ENCODE results near the gene ZNF146.
"Not testable (repeated sequence)": the region's sequence is repeated elsewhere in the genome, so short reads cannot be mapped to it uniquely, and the experiment has no call there.

ZNF146 gene

DNA sequence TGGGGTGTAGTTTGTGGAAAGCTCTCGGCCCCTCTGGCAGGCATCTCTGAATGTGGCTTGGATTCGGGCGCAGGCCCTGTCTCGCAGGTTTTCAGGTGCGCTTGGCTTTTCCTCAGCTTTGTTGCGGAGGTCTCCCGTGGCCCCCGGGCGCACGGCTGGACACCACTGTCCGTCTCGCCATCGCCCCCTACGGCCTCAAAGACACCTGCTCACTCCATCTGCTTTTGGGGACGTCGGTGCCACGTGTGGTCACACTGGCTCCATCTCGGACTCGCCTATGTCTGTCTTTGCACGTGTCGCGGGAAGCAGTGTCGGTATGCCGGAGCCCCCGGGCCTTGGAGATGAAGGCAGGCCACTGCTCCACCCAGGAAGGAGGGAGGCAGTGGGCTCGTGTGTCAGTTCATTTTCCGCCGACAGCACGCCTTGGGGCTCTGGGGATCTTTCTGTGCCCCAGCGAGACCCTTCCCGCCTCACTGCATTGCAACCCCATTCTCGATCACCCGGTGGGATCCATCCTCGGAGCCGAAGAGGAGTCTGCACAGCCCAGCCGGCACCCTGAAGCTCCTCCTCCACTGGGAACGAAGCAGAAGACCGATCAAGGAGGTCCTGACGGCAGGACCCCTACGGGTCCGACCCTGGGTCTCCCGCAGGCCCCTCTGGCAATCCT, 42.1 kb downstream of the ZNF146 start:
- Histone ChIP-seq H3K27ac (ENCODE audit: insufficient read depth, low read length, poor library complexity, severe bottlenecking) (no peak overlapping the region), H3K9me3 (ENCODE audit: control insufficient read depth, low read length) (no peaks in the 10 kb centered on the region), H3K4me3 (ENCODE audit: insufficient read depth, low read depth, low read length, poor library complexity, severe bottlenecking) (no peak overlapping the region)

DNA sequence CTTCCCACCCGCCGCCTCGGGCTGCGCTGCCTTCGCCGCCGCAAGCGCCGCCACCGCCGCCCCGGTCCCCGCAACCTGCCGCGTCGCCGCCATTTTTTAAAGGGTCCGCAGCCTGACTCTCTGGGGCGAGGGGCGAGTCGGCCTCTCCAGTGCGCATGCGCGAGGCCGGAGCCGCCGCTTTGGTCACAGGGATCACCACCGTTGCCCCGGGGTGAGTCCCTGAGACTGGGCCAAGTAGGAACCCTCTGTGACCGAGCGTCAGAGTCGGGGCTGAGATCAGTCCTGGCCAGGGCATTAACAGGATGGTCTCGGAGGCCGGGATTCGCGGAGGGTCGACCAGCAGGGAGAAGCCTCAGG, 42.6 kb downstream of the ZNF146 start:
- no peaks in the 10 kb centered on the region for H3K9me3 ChIP-seq (ENCODE audit: control insufficient read depth, low read length)
- no peak overlapping the region for H3K4me3 ChIP-seq (ENCODE audit: insufficient read depth, low read depth, low read length, poor library complexity, severe bottlenecking)
- DNase-seq: no peak
- no peaks in the 10 kb centered on the region for H3K27me3 ChIP-seq (replicated peaks; ENCODE audit: control insufficient read depth, insufficient read depth, low read length, poor library complexity, severe bottlenecking)
- H3K36me3 ChIP-seq (ENCODE audit: control insufficient read depth, insufficient read depth, low read length): no peaks in the 10 kb centered on the region
- no peak overlapping the region for H3K27ac ChIP-seq (ENCODE audit: insufficient read depth, low read length, poor library complexity, severe bottlenecking)
- H3K4me1 ChIP-seq (ENCODE audit: control insufficient read depth, insufficient read depth, low read length, poor library complexity, severe bottlenecking): no peaks in the 10 kb centered on the region

More for the DNA sequence above, 42.1 kb downstream of the ZNF146 start:
- Histone ChIP-seq H3K4me1 (ENCODE audit: control insufficient read depth, insufficient read depth, low read length, poor library complexity, severe bottlenecking) (no peaks in the 10 kb centered on the region), H3K27me3 (replicated peaks; ENCODE audit: control insufficient read depth, insufficient read depth, low read length, poor library complexity, severe bottlenecking) (no peaks in the 10 kb centered on the region), H3K36me3 (ENCODE audit: control insufficient read depth, insufficient read depth, low read length) (no peaks in the 10 kb centered on the region)
- no peak for DNase-seq

DNA sequence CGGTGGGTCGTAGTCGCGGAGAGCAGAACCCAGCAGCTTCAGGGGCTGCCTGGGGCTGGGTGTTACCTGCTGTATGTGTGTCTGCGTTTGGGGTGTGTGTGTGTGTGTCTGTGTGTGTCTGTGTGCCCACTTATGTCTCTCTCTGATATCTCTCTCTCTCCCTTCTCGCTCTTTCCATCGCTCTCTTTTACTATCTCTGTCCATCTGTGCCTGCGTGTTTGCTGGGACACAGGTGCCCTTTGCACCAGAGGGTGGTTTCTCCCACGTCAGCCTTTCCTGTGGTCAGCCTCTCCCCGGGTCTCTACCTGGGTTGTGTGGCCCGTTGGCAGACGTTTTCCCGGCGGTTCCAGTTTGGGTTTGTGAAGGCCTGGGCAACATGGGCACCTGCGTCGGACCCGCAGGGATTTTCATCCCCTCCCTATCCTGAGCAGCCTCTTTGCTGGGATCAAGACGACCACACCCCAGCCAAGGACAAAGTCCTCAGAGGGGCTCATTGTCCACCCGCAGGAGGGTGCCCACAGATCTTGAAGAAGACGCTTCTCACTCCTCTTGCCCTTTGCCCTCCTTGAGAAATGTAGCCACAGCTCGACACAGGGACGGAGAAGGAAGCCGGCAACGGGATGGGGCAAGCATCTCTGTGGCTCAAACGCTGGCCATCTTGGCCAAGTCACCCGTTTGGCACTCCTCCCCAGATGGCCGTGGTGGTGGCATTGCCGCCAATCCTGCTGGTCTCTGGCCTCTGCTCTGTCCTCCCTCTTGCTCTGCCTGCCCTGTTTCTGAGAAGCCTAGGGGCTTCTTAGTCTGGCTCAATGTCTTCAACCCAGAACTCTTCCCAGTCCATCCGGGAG, 43.3 kb downstream of the ZNF146 start:
- Histone ChIP-seq H3K4me3 (ENCODE audit: insufficient read depth, low read depth, low read length, poor library complexity, severe bottlenecking) (no peak overlapping the region), H3K36me3 (ENCODE audit: control insufficient read depth, insufficient read depth, low read length) (no peaks in the 10 kb centered on the region), H3K9me3 (ENCODE audit: control insufficient read depth, low read length) (no peaks in the 10 kb centered on the region), H3K27me3 (replicated peaks; ENCODE audit: control insufficient read depth, insufficient read depth, low read length, poor library complexity, severe bottlenecking) (no peaks in the 10 kb centered on the region), H3K4me1 (ENCODE audit: control insufficient read depth, insufficient read depth, low read length, poor library complexity, severe bottlenecking) (no peaks in the 10 kb centered on the region), H3K27ac (ENCODE audit: insufficient read depth, low read length, poor library complexity, severe bottlenecking) (no peak overlapping the region)
- no peak for DNase-seq

DNA sequence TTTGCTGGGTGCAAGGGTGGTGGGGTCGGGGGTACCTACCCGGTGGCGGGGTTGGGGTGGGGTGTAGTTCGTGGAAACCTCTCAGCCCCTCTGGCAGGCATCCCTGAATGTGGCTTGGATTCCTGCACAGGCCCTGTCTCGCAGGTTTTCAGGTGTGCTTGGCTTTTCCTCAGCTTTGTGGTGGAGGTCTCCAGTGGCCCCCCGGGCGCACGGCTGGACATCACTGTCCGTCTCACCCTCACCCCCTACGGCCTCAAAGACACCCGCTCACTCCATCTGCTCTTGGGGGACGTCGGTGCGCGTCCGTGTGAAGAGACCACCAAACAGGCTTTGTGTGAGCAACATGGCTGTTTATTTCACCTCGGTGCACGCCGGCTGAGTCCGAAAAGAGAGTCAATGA, 44.3 kb downstream of the ZNF146 start:
- Histone ChIP-seq H3K27me3 (replicated peaks; ENCODE audit: control insufficient read depth, insufficient read depth, low read length, poor library complexity, severe bottlenecking) (no peaks in the 10 kb centered on the region), H3K4me3 (ENCODE audit: insufficient read depth, low read depth, low read length, poor library complexity, severe bottlenecking) (no peak overlapping the region), H3K9me3 (ENCODE audit: control insufficient read depth, low read length) (no peaks in the 10 kb centered on the region), H3K4me1 (ENCODE audit: control insufficient read depth, insufficient read depth, low read length, poor library complexity, severe bottlenecking) (no peaks in the 10 kb centered on the region), H3K36me3 (ENCODE audit: control insufficient read depth, insufficient read depth, low read length) (no peaks in the 10 kb centered on the region), H3K27ac (ENCODE audit: insufficient read depth, low read length, poor library complexity, severe bottlenecking) (no peak overlapping the region)
- DNase-seq: no peak

DNA sequence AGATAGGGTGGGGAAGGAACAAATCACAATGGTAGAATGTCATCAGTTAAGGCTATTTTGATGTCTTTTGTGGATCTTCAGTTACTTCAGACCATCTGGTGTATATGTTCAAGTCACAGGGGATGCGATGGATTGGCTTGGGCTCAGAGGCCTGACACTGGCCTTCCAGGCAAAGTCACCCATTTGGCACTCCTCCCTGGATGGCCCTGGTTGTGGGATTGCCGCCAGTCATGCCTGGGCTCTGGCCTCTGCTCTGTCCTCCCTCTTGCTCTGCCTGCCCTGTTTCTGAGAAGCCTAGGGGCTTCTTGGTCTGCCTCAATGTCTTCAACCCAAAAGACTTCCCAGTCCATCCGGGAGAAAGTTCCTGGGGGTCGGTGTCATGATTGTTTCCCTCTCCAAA, 50.2 kb downstream of the ZNF146 start:
- DNase-seq: no peak
- H3K9me3 ChIP-seq (ENCODE audit: control insufficient read depth, low read length): no peaks in the 10 kb centered on the region
- no peaks in the 10 kb centered on the region for H3K36me3 ChIP-seq (ENCODE audit: control insufficient read depth, insufficient read depth, low read length)
- H3K4me1 ChIP-seq (ENCODE audit: control insufficient read depth, insufficient read depth, low read length, poor library complexity, severe bottlenecking): no peaks in the 10 kb centered on the region
- no peak overlapping the region for H3K27ac ChIP-seq (ENCODE audit: insufficient read depth, low read length, poor library complexity, severe bottlenecking)
- H3K4me3 ChIP-seq (ENCODE audit: insufficient read depth, low read depth, low read length, poor library complexity, severe bottlenecking): no peak overlapping the region
- no peaks in the 10 kb centered on the region for H3K27me3 ChIP-seq (replicated peaks; ENCODE audit: control insufficient read depth, insufficient read depth, low read length, poor library complexity, severe bottlenecking)

DNA sequence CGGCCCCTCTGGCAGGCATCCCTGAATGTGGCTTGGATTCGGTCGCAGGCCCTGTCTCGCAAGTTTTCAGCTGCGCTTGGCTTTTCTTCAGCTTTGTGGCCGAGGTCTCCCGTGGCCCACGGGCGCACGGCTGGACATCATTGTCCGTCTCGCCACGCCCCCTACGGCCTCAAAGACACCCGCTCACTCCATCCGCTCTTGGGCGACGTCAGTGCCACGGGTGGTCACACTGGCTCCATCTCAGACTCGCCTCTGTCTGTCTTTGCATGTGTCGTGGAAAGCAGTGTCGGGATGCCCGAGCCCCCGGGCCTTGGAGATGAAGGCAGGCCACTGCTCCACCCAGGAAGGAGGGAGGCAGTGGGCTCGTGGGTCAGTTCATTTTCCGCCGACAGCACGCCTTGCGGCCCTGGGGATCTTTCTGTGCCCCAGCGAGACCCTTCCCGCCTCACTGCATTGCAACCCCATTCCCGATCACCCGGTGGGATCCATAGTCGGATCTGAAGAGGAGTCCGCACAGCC, 51.0 kb downstream of the ZNF146 start:
- H3K9me3 ChIP-seq (ENCODE audit: control insufficient read depth, low read length): no peaks in the 10 kb centered on the region
- H3K4me1 ChIP-seq (ENCODE audit: control insufficient read depth, insufficient read depth, low read length, poor library complexity, severe bottlenecking): no peaks in the 10 kb centered on the region
- H3K36me3 ChIP-seq (ENCODE audit: control insufficient read depth, insufficient read depth, low read length): no peaks in the 10 kb centered on the region
- DNase-seq: no peak
- H3K27me3 ChIP-seq (replicated peaks; ENCODE audit: control insufficient read depth, insufficient read depth, low read length, poor library complexity, severe bottlenecking): no peaks in the 10 kb centered on the region
- H3K27ac ChIP-seq (ENCODE audit: insufficient read depth, low read length, poor library complexity, severe bottlenecking): no peak overlapping the region
- H3K4me3 ChIP-seq (ENCODE audit: insufficient read depth, low read depth, low read length, poor library complexity, severe bottlenecking): no peak overlapping the region

DNA sequence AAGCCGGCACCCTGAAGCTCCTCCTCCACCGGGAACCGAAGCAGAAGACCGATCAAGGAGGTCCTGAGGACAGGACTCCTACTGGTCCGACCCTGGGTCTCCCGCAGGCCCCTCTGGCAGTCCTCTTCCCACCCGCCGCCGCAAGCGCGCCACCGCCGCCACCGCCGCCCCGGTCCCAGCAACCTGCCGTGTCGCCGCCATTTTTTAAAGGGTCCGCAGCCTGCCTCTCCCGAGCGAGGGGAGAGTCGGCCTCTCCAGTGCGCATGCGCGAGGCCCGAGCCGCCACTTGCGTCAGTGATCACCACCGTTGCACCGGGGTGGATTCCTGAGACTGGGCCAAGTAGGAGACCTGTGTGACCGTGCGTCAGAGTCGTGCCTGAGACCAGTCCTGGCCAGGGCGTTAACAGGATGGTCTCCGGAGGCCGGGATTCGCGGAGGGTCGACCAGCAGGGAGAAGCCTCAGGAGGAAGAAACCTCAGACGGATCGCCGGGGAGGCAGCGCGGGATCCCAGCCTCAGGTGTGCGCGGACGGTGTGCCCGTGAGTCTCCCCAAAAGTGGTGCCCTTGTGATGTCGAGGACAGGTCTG, 51.6 kb downstream of the ZNF146 start:
- H3K27me3 ChIP-seq (replicated peaks; ENCODE audit: control insufficient read depth, insufficient read depth, low read length, poor library complexity, severe bottlenecking): no peaks in the 10 kb centered on the region
- no peak overlapping the region for H3K4me3 ChIP-seq (ENCODE audit: insufficient read depth, low read depth, low read length, poor library complexity, severe bottlenecking)
- no peak overlapping the region for H3K27ac ChIP-seq (ENCODE audit: insufficient read depth, low read length, poor library complexity, severe bottlenecking)
- H3K36me3 ChIP-seq (ENCODE audit: control insufficient read depth, insufficient read depth, low read length): no peaks in the 10 kb centered on the region
- DNase-seq: no peak
- no peaks in the 10 kb centered on the region for H3K9me3 ChIP-seq (ENCODE audit: control insufficient read depth, low read length)
- H3K4me1 ChIP-seq (ENCODE audit: control insufficient read depth, insufficient read depth, low read length, poor library complexity, severe bottlenecking): no peaks in the 10 kb centered on the region

DNA sequence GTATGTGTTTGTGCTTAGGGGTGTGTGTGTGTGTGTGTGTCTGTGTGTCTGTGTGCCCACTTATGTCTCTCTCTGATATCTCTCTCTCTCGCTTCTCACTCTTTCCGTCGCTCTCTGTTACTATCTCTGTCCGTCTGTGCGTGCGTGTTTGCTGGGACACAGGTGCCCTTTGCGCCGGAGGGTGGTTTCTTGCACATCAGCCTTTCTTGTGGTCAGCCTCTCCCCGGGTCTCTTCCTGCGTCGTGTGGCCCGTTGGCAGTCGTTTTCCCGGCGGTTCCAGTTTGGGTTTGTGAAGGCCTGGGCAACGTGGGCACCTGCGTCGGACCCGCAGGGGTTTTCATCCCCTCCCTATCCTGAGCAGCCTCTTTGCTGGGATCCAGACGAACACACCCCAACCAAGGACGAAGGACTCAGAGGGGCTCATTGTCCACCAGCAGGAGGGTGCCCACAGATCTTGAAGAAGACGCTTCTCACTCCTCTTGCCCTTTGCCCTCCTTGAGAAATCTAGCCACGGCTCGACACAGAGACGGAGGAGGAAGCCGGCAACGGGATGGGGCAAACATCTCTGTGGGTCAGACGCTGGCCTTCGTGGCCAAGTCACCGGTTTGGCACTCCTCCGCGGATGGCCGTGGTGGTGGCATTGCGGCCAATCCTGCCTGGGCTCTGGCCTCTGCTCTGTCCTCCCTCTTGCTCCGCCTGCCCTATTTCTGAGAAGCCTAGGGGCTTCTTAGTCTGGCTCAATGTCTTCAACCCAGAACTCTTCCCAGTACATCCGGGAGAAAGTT, 52.3 kb downstream of the ZNF146 start:
- no peaks in the 10 kb centered on the region for H3K27me3 ChIP-seq (replicated peaks; ENCODE audit: control insufficient read depth, insufficient read depth, low read length, poor library complexity, severe bottlenecking)
- no peak overlapping the region for H3K4me3 ChIP-seq (ENCODE audit: insufficient read depth, low read depth, low read length, poor library complexity, severe bottlenecking)
- H3K9me3 ChIP-seq (ENCODE audit: control insufficient read depth, low read length): no peaks in the 10 kb centered on the region
- H3K27ac ChIP-seq (ENCODE audit: insufficient read depth, low read length, poor library complexity, severe bottlenecking): no peak overlapping the region
- H3K4me1 ChIP-seq (ENCODE audit: control insufficient read depth, insufficient read depth, low read length, poor library complexity, severe bottlenecking): no peaks in the 10 kb centered on the region
- no peak for DNase-seq
- H3K36me3 ChIP-seq (ENCODE audit: control insufficient read depth, insufficient read depth, low read length): no peaks in the 10 kb centered on the region

DNA sequence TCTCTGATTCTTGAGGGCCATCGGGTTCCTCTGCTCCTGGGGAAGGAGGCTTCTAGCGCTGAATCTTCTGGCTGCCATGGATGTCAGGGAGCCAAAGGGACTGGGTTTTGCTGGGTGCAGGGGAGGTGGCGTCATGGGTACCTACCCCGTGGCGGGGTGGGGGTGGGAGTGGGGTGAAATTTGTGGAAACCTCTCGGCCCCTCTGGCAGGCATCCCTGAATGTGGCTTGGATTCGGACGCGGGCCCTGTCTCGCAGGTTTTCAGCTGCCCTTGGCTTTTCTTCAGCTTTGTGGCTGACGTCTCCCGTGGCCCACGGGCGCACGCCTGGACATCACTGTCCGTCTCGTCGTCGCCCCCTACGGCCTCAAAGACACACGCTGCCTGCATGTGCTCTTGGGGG, 53.2 kb downstream of the ZNF146 start:
- not testable (repeated sequence) for H3K4me1 ChIP-seq (ENCODE audit: control insufficient read depth, insufficient read depth, low read length, poor library complexity, severe bottlenecking); H3K4me3 ChIP-seq (ENCODE audit: insufficient read depth, low read depth, low read length, poor library complexity, severe bottlenecking); DNase-seq; H3K27ac ChIP-seq (ENCODE audit: insufficient read depth, low read length, poor library complexity, severe bottlenecking); H3K27me3 ChIP-seq (replicated peaks; ENCODE audit: control insufficient read depth, insufficient read depth, low read length, poor library complexity, severe bottlenecking); H3K9me3 ChIP-seq (ENCODE audit: control insufficient read depth, low read length); H3K36me3 ChIP-seq (ENCODE audit: control insufficient read depth, insufficient read depth, low read length)

Data from effector memory CD4-positive, alpha-beta T cell (primary cell).